ENCODE measurements around the gene PRSS53. TPM values are rescaled to one million over a fixed set of nuclear protein-coding genes. Genes with fewer than 3 reads are reported as not detected.

PRSS53 gene
- total and polyA plus RNA-seq, 11 donors = 0.16 to 1.4 (median 0.50) TPM

DNA sequence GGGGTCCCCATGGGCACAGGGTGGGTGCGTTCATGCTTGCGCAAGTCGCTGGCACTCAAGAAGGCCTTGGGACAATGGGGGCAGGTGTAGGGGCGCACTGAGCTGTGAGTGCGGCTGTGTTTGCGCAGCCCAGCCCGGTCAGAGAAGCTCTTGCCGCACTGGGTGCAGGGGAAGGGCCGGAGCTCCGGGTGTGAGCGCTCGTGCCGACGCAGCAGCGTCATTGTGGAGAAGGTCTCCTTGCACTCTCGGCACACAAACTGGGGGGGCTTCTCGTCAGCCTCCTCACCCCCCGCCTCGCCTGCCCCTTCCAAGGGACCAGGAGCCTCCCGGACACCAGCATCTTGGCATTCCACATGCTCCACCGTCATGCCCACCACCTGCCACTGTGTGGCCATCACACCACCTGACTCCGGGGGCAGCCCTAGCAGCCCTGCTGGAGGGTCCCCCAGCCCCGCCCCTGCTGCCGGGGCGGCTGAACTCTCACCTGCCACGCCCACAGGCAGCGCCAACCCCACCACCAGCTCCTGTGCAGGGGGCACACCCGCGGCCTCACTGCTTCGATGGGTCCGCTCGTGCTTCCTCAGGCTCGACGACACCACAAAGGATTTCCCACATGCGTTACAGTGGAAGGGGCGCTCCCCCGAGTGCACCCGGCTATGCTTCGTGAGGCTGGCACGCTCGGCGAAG lies 27.5 kb downstream of the PRSS53 start:
- intact Hi-C loops (cut with DNase I) = loop anchor here in 1 of 10 donors (10.0 kb wide), 1 partner anchor 66 kb away; no protein-coding TSS in a partner anchor
- DNase-seq = no peak
- H3K9me3 ChIP-seq = no peaks in the 10 kb centered on the region
- ATAC-seq = no peak
- H3K4me1 ChIP-seq = peaks cover 0 to 34% (median 12%) of the 10 kb centered on the region in 12 donors
- no peak overlapping the region for H3K4me3 ChIP-seq
- 93 to 96% (median 96%) methylated on average over 24 to 42 of the region's 42 CpGs for WGBS, 4 donors
- H3K36me3 ChIP-seq = peaks cover 0 to 50% (median 34%) of the 10 kb centered on the region in 9 donors
- H3K27ac ChIP-seq = no peak overlapping the region
- TF ChIP-seq, protein P1, sequence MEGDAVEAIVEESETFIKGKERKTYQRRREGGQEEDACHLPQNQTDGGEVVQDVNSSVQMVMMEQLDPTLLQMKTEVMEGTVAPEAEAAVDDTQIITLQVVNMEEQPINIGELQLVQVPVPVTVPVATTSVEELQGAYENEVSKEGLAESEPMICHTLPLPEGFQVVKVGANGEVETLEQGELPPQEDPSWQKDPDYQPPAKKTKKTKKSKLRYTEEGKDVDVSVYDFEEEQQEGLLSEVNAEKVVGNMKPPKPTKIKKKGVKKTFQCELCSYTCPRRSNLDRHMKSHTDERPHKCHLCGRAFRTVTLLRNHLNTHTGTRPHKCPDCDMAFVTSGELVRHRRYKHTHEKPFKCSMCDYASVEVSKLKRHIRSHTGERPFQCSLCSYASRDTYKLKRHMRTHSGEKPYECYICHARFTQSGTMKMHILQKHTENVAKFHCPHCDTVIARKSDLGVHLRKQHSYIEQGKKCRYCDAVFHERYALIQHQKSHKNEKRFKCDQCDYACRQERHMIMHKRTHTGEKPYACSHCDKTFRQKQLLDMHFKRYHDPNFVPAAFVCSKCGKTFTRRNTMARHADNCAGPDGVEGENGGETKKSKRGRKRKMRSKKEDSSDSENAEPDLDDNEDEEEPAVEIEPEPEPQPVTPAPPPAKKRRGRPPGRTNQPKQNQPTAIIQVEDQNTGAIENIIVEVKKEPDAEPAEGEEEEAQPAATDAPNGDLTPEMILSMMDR (IDR thresholded peaks at IDR 0.05) = no peak
- TF ChIP-seq POLR2A (IDR thresholded peaks at IDR 0.05) = no peak
- no peaks in the 10 kb centered on the region for H3K27me3 ChIP-seq

DNA sequence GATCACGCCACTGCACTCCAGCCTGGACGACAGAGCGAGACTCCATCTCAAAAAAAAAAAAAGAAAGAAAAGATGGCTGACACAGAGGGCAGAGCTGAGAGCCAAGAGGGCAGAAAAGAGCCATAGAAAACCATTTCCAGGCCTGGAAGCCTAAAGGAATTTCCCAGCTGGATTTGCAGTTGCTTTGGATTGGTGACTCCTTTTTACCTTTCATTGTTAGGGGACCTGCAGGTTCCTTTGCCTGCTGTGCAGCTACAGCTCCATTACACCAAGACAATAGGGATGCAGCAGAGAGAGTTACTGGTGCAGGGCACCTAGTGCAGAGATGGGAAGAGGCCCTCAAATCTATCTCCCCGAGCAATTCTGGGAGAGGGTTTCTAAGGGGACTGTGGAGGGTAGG lies 33.1 kb downstream of the PRSS53 start:
- ATAC-seq = no peak
- intact Hi-C loops (cut with DNase I) = no loop called here
- DNase-seq = no peak
- peaks cover 0 to 6% (median 0%) of the 10 kb centered on the region in 12 donors for H3K4me1 ChIP-seq
- no peak overlapping the region for H3K4me3 ChIP-seq
- no peaks in the 10 kb centered on the region for H3K27me3 ChIP-seq
- TF ChIP-seq, protein P1 (IDR thresholded peaks at IDR 0.05) = no peak
- no peak for TF ChIP-seq POLR2A (IDR thresholded peaks at IDR 0.05)
- no peaks in the 10 kb centered on the region for H3K9me3 ChIP-seq
- H3K36me3 ChIP-seq = peaks cover 0 to 22% (median 12%) of the 10 kb centered on the region in 9 donors
- WGBS, 4 donors = 82 to 91% (median 86%) methylated on average over 4 of the region's 4 CpGs
- H3K27ac ChIP-seq = no peak overlapping the region

DNA sequence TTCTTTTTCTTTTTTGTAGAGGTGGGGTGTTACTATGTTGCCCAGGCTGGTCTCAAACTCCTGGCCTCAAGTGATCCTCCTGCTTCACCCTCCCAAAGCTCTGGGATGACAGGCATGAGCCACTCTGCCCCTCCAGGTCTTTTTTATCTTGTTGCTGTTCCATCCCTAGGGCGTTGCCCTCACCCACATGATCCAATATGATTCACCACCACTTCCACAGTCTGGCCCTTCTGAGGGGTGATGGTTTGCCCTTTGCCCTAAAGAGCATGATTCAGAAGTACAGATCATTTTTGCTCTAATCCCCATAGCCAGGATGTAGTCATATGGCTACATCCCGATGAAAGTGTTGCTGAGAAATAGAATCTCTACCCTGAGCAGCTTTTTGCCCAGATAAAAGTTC lies 36.6 kb downstream of the PRSS53 start:
- WGBS, 4 donors = 59 to 73% (median 67%) methylated on average over 2 of the region's 2 CpGs
- DNase-seq (no peak), ATAC-seq (peak in 2 of 4 donors; percentile 75 to 77)
- Histone ChIP-seq H3K27me3 (no peaks in the 10 kb centered on the region), H3K4me1 (peaks cover 0 to 9% (median 0%) of the 10 kb centered on the region in 12 donors), H3K36me3 (no peaks in the 10 kb centered on the region), H3K4me3 (no peak overlapping the region), H3K9me3 (no peaks in the 10 kb centered on the region), H3K27ac (peak overlapping the region in 1 of 12 donors; percentile 32)
- intact Hi-C loops (cut with DNase I) = no loop called here
- TF ChIP-seq, protein P1 (IDR thresholded peaks at IDR 0.05) = no peak
- no peak for TF ChIP-seq POLR2A (IDR thresholded peaks at IDR 0.05)

DNA sequence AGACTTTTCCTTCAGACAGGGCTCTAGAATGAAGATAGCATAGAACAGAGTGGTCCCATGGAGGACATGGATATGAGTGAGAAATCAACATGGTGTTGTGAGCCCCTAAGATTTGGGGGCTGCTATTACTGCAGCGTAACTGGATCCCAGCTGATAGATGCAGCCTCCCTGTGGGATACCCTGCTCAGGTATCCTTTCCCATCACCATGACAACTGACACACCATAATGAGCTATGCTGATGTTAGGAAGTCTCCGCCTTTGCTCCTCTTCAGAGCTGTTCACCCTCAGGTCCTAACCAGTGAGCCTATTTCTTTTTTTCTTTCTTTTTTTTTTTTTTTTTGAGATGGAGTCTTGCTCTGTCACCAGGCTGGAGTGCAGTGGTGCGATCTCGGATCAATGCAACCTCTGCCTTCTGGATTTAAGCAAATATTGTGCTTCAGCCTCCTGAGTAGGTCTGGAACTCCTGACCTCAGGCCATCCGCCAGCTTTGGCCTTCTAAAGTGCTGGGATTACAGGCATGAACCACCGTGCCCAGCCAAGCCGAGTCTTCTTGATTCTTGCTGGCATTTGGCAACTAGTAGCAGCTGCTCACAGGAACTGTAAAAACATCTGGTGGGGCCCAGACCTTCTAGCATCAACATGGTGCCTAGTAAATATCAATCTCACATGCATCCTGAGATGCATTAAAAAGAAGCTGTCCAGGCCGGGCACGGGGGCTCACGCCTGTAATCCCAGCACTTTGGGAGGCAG lies 38.3 kb downstream of the PRSS53 start:
- no peak overlapping the region for H3K27ac ChIP-seq
- intact Hi-C loops (cut with DNase I) = no loop called here
- no peaks in the 10 kb centered on the region for H3K36me3 ChIP-seq
- no peak for ATAC-seq
- TF ChIP-seq POLR2A (IDR thresholded peaks at IDR 0.05) = no peak
- TF ChIP-seq, protein P1 (IDR thresholded peaks at IDR 0.05) = no peak
- H3K4me1 ChIP-seq = peaks cover 0 to 9% (median 0%) of the 10 kb centered on the region in 12 donors
- no peak overlapping the region for H3K4me3 ChIP-seq
- no peak for DNase-seq
- 82 to 98% (median 89%) methylated on average over 10 of the region's 10 CpGs for WGBS, 4 donors
- H3K27me3 ChIP-seq = no peaks in the 10 kb centered on the region
- no peaks in the 10 kb centered on the region for H3K9me3 ChIP-seq

Measured in heart left ventricle (tissue), 16 donors.